GM21447 (cell line): ENCODE data around the gene CCDC32.
"Not testable (repeated sequence)": the region's sequence is repeated elsewhere in the genome, so short reads cannot be mapped to it uniquely, and the experiment has no call there.

Experiments
- ATAC-seq: cut with Tn5 transposase; IDR thresholded peaks from one replicate; pipeline ENCODE4 v1.9.1; 2021; ENCODE audit not compliant: unreplicated experiment

Gene CCDC32, protein sequence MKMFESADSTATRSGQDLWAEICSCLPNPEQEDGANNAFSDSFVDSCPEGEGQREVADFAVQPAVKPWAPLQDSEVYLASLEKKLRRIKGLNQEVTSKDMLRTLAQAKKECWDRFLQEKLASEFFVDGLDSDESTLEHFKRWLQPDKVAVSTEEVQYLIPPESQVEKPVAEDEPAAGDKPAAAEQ

DNA sequence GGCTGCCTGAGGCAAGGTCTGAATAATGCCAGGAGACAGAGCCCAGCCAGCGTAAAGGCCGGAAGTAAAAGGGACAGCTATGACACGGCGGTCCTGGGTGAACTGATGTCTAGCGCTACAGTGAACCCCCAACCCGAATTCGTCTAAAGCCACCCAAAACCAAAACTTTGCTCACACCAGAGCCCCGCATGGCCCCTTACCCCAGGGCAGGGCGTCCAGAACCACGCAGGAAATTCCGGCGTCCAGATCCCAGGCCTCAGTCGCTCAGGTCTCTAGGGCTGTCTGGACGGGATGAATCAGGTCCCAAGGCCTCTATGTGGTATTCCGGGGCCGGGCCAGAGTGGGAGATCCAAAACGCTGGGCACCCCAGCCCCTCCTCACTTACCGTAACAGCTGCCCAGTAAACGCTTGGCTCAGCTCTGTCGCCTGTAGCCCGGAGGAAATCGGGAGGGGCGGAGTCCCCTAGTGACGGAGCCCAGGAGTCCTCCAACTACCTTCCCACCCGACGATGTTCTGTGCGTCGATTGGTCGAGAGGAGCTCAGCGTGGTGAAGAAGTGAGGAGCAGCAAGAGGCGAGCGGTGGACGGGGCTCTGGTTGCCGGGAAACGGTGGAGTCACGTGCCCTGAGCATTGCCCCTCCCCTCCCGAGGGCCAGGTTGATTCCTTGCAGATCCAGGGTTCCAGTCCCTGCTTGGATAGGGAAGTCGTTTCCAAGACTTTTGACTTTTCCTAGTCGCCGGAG, at the start of gene CCDC32:
TSS of gene CCDC32 (minus strand) at position 452 of the 742 bp plus-strand sequence. CDS start 2,027 bp downstream, outside the sequence.
- peak; percentile 94 for ATAC-seq

DNA sequence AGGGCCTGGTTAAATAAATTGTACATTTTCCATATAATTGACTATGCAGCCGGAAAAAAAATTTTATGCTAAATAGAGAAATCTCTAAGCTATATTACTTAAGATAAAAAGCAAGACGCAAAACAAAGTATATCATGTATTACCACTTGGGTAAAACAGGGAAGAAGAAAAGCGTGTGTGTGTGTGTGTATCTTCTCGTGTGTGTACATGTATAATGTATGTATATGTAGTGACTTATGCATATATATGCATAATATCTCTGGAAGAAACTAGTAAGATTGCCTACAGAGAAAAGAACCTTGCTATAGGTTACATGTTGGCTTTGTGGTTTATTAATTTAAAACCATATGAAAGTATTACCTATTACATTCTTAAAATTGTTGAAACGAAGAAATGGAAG, 48.2 kb upstream of the CCDC32 start:
- no peak for ATAC-seq

- no peak for ATAC-seq
These were observed 39.1 kb upstream of the CCDC32 start for GRCh38 chr15:40603935-40604334.

- no peak for ATAC-seq
These were observed 36.1 kb upstream of the CCDC32 start for GRCh38 chr15:40600956-40601355.

DNA sequence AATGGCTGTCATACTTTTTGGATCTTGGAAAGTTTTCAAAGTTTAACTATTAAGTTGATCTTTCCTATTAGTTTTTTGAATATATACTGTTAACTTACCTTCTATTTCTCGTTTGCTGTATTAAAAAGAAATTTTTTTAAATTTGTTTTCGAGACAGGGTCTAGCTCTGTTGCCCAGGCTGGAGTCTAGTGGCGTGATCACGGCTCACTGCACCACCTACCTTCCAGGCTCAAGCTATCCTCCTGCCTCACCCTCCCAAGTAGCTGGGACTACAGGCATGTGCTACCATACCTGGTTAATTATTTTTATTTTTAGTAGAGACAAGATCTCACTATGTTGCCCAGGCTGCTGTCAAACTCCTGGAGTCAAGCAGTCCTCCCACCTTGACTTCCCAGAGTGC, 33.8 kb upstream of the CCDC32 start:
- no peak for ATAC-seq

- ATAC-seq: no peak
These were observed 33.3 kb upstream of the CCDC32 start for GRCh38 chr15:40598126-40598525.

DNA sequence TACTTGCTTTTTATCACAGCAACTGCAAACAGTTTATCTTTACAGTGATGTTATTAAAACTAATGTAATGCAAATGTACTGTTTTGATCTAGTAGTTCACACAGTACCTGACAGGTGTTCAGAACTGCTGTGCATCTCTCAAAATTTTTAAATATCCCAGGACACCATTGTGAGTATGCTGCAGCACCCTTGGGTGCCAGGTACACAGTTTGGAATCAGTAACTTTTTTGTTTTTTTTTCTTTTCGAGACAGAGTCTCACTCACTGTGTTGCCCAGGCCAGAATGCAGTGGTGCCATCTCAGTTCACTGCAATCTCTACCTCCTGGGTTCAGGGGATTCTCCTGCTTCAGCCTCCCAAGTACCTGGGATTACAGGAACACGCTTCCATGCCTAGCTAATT, 32.2 kb upstream of the CCDC32 start:
- no peak for ATAC-seq

DNA sequence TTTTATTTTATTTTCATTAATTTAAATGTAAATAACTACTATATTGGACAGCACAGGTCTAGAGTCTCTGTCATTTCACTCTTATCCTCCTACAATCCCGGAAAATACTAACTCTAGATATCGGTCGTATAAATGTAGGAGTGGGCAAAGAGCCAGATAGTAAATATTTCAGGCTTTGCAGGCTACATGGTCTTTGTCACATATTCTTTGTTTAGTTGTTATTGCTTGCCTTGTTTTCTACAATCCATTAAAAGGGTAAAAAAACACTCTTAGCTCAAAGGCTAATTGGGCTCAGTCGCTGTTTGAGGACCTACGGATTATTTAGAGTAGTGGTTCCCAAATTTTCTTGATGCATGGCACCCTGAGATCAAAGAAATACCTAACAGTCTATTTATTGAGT, 30.9 kb upstream of the CCDC32 start:
- ATAC-seq: no peak

GRCh38 chr15:40595219-40595618, 30.4 kb upstream of the CCDC32 start:
- no peak for ATAC-seq

GRCh38 chr15:40594429-40594836, 29.6 kb upstream of the CCDC32 start:
- ATAC-seq: peak; percentile 43

DNA sequence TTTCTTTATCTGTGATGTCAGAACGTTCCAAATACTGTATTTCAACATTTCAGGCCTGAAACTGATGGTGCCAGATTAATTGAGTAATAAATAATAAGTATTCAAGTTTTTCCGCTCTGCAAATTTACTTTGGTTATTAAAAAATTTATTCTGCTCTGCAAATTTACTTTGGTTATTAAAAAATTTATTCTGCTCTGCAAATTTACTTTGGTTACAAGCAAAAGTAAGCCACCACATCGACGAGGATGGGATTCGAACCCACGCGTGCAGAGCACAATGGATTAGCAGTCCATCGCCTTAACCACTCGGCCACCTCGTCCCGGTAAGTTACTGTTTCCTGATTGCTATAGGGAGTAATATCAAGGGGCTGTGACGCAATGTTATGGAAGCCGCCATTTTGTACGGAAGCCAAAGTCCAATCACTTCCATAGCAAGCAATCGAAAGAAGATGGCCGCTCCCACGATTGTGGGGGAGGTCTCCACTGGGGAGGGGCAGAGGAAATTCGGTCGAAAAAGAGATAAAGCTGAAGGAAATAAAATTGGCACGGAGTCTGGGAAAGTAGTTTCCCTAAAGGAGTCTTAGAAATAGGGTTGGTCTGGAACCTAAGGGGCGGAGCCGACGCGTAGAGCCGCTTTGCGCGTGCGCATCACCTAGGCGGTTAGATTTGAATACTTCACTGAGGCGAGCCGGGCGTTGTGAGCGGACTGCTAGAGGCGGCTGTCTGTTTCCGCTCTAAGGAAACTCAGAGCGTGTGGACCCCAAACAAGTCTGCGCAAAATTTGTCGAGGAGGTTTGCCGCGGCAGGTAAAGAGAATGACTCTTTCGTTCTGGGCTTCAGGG, 29.0 kb upstream of the CCDC32 start, which contains the start of gene KNL1:
TSS of gene KNL1 (plus strand) at position 662 of the 841 bp plus-strand sequence. CDS start 8,683 bp downstream, outside the sequence.
- ATAC-seq: peak; percentile 61

GRCh38 chr15:40593165-40593564, 28.3 kb upstream of the CCDC32 start:
- no peak for ATAC-seq

DNA sequence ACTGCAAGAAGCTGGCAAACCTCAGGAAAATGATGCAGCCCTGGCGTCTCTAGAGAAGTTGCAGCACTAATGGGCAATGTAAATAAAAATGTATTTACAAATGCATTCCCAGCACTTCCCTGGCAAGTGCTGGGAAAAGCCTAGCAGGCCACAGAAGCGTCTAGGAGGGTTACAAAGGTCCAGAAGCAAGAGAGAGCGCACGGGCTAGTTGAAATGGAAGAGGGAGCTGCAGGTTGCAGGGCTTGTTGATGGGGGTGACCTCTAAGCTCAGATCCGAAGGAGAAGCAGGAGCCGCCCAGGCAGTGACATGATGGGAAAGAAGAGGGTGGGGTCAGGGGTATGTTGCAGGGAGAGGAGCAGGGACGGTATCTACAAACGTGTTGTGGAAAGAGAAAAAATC, 26.5 kb upstream of the CCDC32 start:
- ATAC-seq: no peak

- no peak for ATAC-seq
These were observed 25.8 kb upstream of the CCDC32 start for GRCh38 chr15:40590667-40591050.

DNA sequence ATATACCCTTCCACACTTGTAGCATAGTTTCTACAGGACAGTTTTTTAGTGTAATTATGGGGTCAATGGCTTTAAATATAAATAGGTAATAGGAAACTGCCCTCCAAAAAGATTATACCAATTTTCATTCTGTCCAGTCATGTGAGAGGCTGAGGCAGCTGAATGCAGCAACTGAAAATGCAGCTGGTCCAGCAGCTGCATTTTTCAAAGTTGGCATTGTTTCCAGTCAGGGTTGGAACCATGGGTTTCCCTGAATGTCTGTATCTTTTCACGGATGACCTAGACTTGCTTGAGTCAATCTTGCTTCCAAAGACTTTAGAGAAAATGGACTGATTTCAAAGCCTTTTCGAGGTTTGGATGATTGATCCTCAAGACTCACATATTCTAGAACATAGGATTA, 19.3 kb upstream of the CCDC32 start:
- ATAC-seq: no peak

- no peak for ATAC-seq
These were observed 17.9 kb upstream of the CCDC32 start for GRCh38 chr15:40582726-40583246.

DNA sequence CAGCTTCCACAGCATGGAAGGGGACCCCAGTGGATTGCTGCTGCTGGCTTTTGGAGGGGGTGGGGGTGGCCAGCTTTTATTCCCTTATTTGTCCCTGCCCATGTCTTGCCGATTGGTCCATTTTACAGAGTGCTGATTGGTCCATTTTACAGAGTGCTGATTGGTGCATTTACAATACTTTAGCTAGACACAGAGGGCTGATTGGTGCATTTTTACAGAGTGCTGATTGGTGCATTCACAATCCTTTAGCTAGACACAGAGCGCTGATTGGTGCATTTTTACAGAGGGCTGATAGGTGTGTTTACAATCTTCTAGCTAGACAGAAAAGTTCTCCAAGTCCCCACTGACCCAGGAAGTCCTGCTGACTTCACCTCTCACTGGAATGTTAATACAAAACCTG, 17.0 kb upstream of the CCDC32 start:
- not testable (repeated sequence) for ATAC-seq

DNA sequence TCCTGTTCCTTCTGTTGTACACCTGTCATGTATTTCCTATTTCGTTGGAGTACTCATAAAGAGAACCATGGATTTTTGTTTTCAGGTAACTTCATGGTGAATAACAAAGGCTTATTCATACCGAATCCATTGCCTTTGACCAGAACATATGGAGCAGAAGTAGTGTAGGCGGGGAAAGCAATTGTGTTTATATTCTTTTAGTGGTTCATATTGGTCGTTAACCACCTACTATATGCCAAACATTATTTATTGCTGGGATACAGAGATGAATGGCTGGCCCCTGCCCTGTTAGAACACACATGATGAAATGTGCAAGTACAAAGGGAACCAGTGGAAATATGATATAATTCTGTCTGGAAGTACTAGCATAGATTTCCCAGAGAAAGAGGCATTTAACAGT, 14.1 kb upstream of the CCDC32 start:
- ATAC-seq: no peak

GRCh38 chr15:40576914-40577313, 12.1 kb upstream of the CCDC32 start:
- ATAC-seq: not testable (repeated sequence)

DNA sequence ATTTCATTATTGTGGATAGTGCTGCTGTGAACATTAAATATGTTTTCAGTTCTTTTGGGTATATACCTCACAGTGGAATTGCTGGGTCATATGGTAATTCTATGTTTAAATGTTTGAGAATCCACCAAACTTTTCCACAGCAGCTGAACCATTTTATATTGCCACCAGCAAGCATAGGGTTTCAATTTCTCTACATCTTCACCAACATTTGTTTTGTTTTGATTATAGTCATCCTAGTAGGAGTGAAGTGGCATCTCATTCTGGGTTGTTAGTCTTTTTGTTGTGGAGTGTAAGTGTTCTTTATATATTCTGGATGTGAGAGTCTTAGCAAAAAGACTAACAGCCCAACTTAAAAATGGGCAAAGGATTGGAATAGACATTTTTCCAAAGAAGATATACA, 10.3 kb upstream of the CCDC32 start:
- ATAC-seq: no peak

GRCh38 chr15:40569129-40569953, 4.5 kb upstream of the CCDC32 start, which contains the start of gene RPUSD2:
Gene RPUSD2 (plus strand): TSS chr15:40569299. CDS start chr15:40569338, 39 bp downstream.
- peak; percentile 35 for ATAC-seq
